Ovary (tissue), 9 donors: Measurements from ENCODE around the gene UNC13C. TPM values are rescaled to one million over a fixed set of nuclear protein-coding genes. Genes with fewer than 3 reads are reported as not detected.

Experiments used
- DNase-seq, 5 donors: peaks; one replicate each; pipeline ENCODE4 v3.0.0-alpha.2; 2019 to 2020
- H3K27ac ChIP-seq, 2 donors: fragments of 200-600 bp; one replicate each; pipeline versions ENCODE4 v1.5.1 to v1.8.0; 2019 to 2022
- H3K27me3 ChIP-seq: fragments of 200-600 bp; one replicate; pipeline ENCODE4 v1.8.0; 2022
- H3K36me3 ChIP-seq: fragments of 200-600 bp; sonication (generic); one replicate; pipeline ENCODE4 v1.5.1; 2019
- H3K4me1 ChIP-seq: one replicate; pipeline ENCODE4 v1.8.1; 2013; ENCODE audit warnings: mild to moderate bottlenecking, moderate library complexity; ENCODE audit not compliant: insufficient read depth
- H3K4me3 ChIP-seq: fragments of 200-600 bp; sonication (generic); one replicate; pipeline ENCODE4 v1.5.1; 2017
- H3K9me3 ChIP-seq, 2 donors: fragments of 200-600 bp in 1 of 2; sonication (generic) in 1 of 2; one replicate each; pipeline versions ENCODE4 v1.5.1 to v1.8.1; 2013 to 2019; ENCODE audit warnings: mild to moderate bottlenecking in 1 of 2, moderate library complexity in 1 of 2
- CTCF ChIP-seq, 3 donors: fragments of 450-650 bp in 2 of 3; fragments of 200-600 bp in 1 of 3; IDR thresholded peaks; one replicate each; pipeline versions ENCODE4 v1.5.1 to v1.8.0; 2016 to 2022; ENCODE audit warnings: antibody characterized with exemption in 3 of 3, mild to moderate bottlenecking in 1 of 3
- EP300 ChIP-seq: sonication (generic); formaldehyde crosslinking; IDR thresholded peaks from one replicate; pipeline ENCODE4 v1.6.1; 2017; ENCODE audit warnings: antibody characterized with exemption
- POLR2A ChIP-seq: fragments of 450-650 bp; IDR thresholded peaks from one replicate; pipeline ENCODE4 v1.6.1; 2017; ENCODE audit warnings: antibody characterized with exemption, mild to moderate bottlenecking, moderate library complexity
- WGBS, 3 donors: extraction: QIAGEN DNeasy Blood & Tissue Kit in 1 of 3; methylation state at CpG; one replicate each; pipeline versions ENCODE4 v1.1.5 to v1.1.7; 2013 to 2017; 5-methylcytosine and 5-hydroxymethylcytosine counted together
- intact Hi-C, 4 donors: fragments of 100-400 bp; cut with DNase I; formaldehyde crosslinking; loops; one replicate each; pipeline versions ENCODE4 v1.11.0 to v1.15.1; 2022 to 2023
- polyA plus RNA-seq, 2 donors: library from polyadenylated mRNA; stranded (reverse); fragments of 200-250 nt in 1 of 2; fragments of 350-450 nt in 1 of 2; fragmentation: Illumina TruSeq in 1 of 2; extraction: RNeasy Lipid Tissue Mini Kit (QIAGEN cat#74804) in 1 of 2; gene quantifications; one replicate each; pipeline ENCODE4 v1.2.3, GENCODE V29; 2013 to 2014
- total RNA-seq, 7 donors: library from RNA; depleted of rRNA in 2 of 7; stranded (reverse); fragments of >200 nt in 2 of 7; fragmentation: NEBNext Ultra II Directional in 3 of 7; extraction: Animal tissue kit (Norgen Biotek cat#: 25700) in 3 of 7; gene quantifications; one replicate each; pipeline versions ENCODE4 v1.1.0 to v1.2.4, GENCODE V29; 2016 to 2023
- donor health status: DM: no; HTN: no; CAD: no; lungs with moderate emphysema.
- donor health status: DM: no; HTN: no; CAD: no.
- donor health status: Bipolar disorder and iron deficiency.
- donor health status: DM: yes; HTN: yes; CAD: no.
- donor health status: DM: no; HTN: no; CAD: no.
- donor health status: DM: yes; HTN: yes; CAD: no.

The UNC13C gene
- total and polyA plus RNA-seq, 9 donors = 0.05 to 2.1 (median 1.3) TPM

GRCh38 chr15:54282228-54282836, 304.1 kb downstream of the UNC13C start:
- H3K27ac ChIP-seq = no peak overlapping the region
- no peak for DNase-seq
- no peaks in the 10 kb centered on the region for H3K27me3 ChIP-seq
- no peaks in the 10 kb centered on the region for H3K9me3 ChIP-seq
- WGBS, 3 donors = 79 to 88% (median 88%) methylated on average over 6 of the region's 6 CpGs
- intact Hi-C loops = no loop called here
- TF ChIP-seq CTCF (IDR thresholded peaks at IDR 0.05) = no peak
- TF ChIP-seq EP300 = no peak
- no peak for TF ChIP-seq POLR2A
- no peaks in the 10 kb centered on the region for H3K4me1 ChIP-seq
- no peak overlapping the region for H3K4me3 ChIP-seq
- H3K36me3 ChIP-seq = no peaks in the 10 kb centered on the region

GRCh38 chr15:54288049-54288448, 309.8 kb downstream of the UNC13C start:
- H3K27ac ChIP-seq = no peak overlapping the region
- no peak for TF ChIP-seq POLR2A
- TF ChIP-seq EP300 = no peak
- TF ChIP-seq CTCF (IDR thresholded peaks at IDR 0.05) = no peak
- H3K27me3 ChIP-seq = no peaks in the 10 kb centered on the region
- no peak for DNase-seq
- H3K9me3 ChIP-seq = no peaks in the 10 kb centered on the region
- H3K4me1 ChIP-seq = no peaks in the 10 kb centered on the region
- no peak overlapping the region for H3K4me3 ChIP-seq
- WGBS, 3 donors = 51 to 70% (median 58%) methylated on average over 1 of the region's 1 CpG
- no peaks in the 10 kb centered on the region for H3K36me3 ChIP-seq
- intact Hi-C loops = no loop called here

DNA sequence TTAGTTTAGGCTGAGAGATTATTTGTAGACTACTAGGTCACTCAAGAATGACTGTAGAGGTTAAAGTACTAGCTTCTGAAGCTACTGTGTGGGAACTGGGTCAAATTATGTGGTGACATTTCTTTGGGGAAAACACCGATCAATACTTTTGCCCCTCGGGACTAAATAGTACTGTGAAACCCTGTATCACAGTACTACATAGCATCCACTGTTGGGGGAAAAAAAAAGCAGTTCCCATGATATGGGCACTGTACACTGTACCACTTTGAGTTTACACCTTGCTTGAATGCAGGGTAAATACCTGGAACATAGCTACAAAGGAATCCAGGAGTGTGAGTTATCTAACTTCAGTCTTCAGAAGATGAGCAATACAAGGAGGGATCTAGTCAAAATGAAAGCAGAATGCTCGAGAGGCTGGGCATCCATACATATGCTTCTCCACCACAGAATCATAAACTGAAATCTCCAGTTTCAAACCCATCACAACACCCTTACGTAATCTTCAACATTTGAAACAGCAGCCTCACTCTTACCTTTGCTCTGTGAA, 311.4 kb downstream of the UNC13C start:
- no peak overlapping the region for H3K27ac ChIP-seq
- no peak for DNase-seq
- 85 to 88% (median 87%) methylated on average over 4 of the region's 4 CpGs for WGBS, 3 donors

DNA sequence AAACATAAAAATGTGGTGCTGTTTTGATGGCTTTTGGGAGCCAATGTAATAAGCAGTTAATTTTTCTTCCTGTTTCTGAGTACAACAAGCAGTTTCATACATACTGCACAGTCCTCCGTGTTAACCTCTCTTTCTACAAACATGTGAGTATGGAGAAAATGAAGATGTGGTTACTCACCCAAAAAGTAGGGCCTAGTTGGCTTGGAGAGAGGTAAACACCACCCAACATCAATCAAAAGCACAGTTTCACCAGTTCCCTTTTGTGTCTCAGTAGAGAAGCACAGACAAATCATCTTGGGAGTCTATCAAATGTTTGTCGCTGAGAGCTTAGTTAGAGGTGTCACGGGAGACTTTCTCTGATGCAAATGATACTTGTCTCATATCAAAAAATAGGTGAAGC, 320.2 kb downstream of the UNC13C start:
- TF ChIP-seq POLR2A (no peak), CTCF (IDR thresholded peaks at IDR 0.05) (no peak), EP300 (no peak)
- Histone ChIP-seq H3K4me3 (no peak overlapping the region), H3K4me1 (no peaks in the 10 kb centered on the region), H3K27me3 (no peaks in the 10 kb centered on the region), H3K36me3 (no peaks in the 10 kb centered on the region), H3K9me3 (no peaks in the 10 kb centered on the region), H3K27ac (no peak overlapping the region)
- no peak for DNase-seq
- WGBS, 3 donors = 81 to 89% (median 84%) methylated on average over 3 of the region's 3 CpGs
- intact Hi-C loops = no loop called here

More for the DNA sequence above, 311.4 kb downstream of the UNC13C start:
- Histone ChIP-seq H3K4me1 (no peaks in the 10 kb centered on the region), H3K9me3 (no peaks in the 10 kb centered on the region), H3K4me3 (no peak overlapping the region), H3K36me3 (no peaks in the 10 kb centered on the region), H3K27me3 (no peaks in the 10 kb centered on the region)
- intact Hi-C loops = no loop called here
- TF ChIP-seq EP300 = no peak
- no peak for TF ChIP-seq POLR2A
- no peak for TF ChIP-seq CTCF (IDR thresholded peaks at IDR 0.05)
